Transverse colon (tissue), 4 donors: Measurements from ENCODE around the gene TAS2R38. TPM values are rescaled to one million over a fixed set of nuclear protein-coding genes. Genes with fewer than 3 reads are reported as not detected.

ENCODE experiments used
- DNase-seq: peaks from one replicate; pipeline ENCODE4 v3.0.0-alpha.2; 2019
- H3K27ac ChIP-seq, 4 donors: fragments of 200-600 bp; sonication (generic); 2 replicates each; pipeline ENCODE4 v1.5.1; 2016 to 2018; ENCODE audit warnings: inconsistent platforms in 4 of 4
- H3K27me3 ChIP-seq: fragments of 200-600 bp; sonication (generic); 2 replicates; pipeline ENCODE4 v1.5.1; 2017; ENCODE audit warnings: inconsistent platforms
- H3K36me3 ChIP-seq, 4 donors: fragments of 200-600 bp; sonication (generic); 2 replicates each; pipeline ENCODE4 v1.5.1; 2017 to 2019; ENCODE audit warnings: inconsistent platforms in 4 of 4
- H3K4me1 ChIP-seq, 4 donors: fragments of 200-600 bp; sonication (generic); 2 replicates each; pipeline ENCODE4 v1.5.1; 2017 to 2020; ENCODE audit warnings: inconsistent platforms in 4 of 4
- H3K4me3 ChIP-seq, 4 donors: fragments of 200-600 bp; sonication (generic); 1 replicate in 1 of 4; 2 replicates in 3 of 4; pipeline versions ENCODE4 v1.5.1 to v1.6.1; 2017 to 2019; ENCODE audit warnings: inconsistent platforms in 4 of 4
- H3K9me3 ChIP-seq, 2 donors: fragments of 200-600 bp; sonication (generic); 2 replicates each; pipeline ENCODE4 v1.5.1; 2017 to 2019; ENCODE audit warnings: inconsistent platforms in 2 of 2
- EP300 ChIP-seq: sonication (generic); formaldehyde crosslinking; IDR thresholded peaks from one replicate; pipeline ENCODE4 v1.6.1; 2017; ENCODE audit warnings: antibody characterized with exemption, low read depth
- POLR2A ChIP-seq: fragments of 450-650 bp; IDR thresholded peaks from one replicate; pipeline ENCODE4 v1.6.1; 2016; ENCODE audit warnings: antibody characterized with exemption, mild to moderate bottlenecking, moderate library complexity
- POLR2AphosphoS5 ChIP-seq, 3 donors: sonication (generic); formaldehyde crosslinking; IDR thresholded peaks; one replicate each; pipeline ENCODE4 v1.6.1; 2016; ENCODE audit warnings: antibody characterized with exemption in 3 of 3
- WGBS, 2 donors: methylation state at CpG; one replicate each; pipeline ENCODE4 v1.1.5; 2018; ENCODE audit warnings: low coverage in 1 of 2; 5-methylcytosine and 5-hydroxymethylcytosine counted together
- in situ Hi-C, 4 donors: fragments of 200-750 bp; cut with MboI; loops; one replicate each; pipeline versions ENCODE4 v1.15.0 to v1.15.1; 2017; ENCODE audit warnings: low sequenced_read_pairs in 3 of 4, low pct_ligation_motif_present in 1 of 4, low pct_unique_long_range_greater_than_20kb in 1 of 4
- intact Hi-C: fragments of 100-400 bp; cut with DNase I; formaldehyde crosslinking; loops from one replicate; pipeline ENCODE4 v1.15.1; 2023; ENCODE audit warnings: low total_unique reads
- total RNA-seq, 4 donors: library from RNA; depleted of rRNA; stranded (reverse); fragments of >200 nt; gene quantifications; one replicate each; pipeline ENCODE4 v1.1.0, GENCODE V29; 2016
- TF ChIP-seq, protein P1 (sequence below), 5 experiments: fragments of 200-600 bp in 3 of 5; fragments of 450-650 bp in 2 of 5; sonication (generic) in 3 of 5; IDR thresholded peaks; 1 replicate in 2 of 5; 2 replicates in 3 of 5; pipeline ENCODE4 v1.5.1; 2016 to 2017; ENCODE audit warnings: antibody characterized with exemption in 5 of 5, inconsistent platforms in 3 of 5, mild to moderate bottlenecking in 2 of 5, moderate library complexity in 1 of 5

The TAS2R38 gene
- total RNA-seq, 4 donors from 2014 or later: not detected

DNA sequence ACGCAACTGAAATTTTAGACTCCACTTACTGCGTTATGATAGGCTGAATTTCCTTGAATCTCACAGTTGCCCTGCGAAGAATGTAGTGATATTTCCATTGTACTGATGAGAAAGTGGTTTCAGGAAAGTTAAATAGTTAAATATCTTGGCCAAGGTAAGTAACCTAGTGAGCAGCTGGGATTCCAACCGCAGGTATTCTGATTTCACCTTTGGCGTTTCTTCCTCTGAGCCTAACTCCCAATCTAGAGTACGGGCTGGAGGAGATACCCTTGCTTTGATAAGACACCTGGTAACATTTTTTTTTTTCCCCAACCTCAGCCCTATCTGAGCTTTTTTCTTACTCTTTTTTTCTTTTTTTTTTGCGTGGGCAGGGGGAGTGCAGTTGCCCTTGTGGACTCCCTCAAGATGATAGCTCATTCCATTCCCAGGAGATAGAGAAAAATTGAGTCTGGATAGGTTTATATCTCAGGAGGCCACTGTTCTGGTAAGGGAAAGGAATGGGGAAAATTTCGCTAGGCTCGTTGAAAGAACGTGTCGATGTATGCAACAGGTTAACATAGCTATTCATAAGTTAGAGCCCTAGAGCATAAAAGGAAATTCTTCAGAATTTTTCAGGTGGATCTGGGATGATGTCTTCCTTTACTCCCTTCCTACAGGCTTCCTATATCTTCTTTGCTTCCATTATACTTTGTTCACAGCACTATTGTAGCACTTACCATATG is 3.1 kb upstream of the TAS2R38 start:
- TF ChIP-seq POLR2A: no peak
- TF ChIP-seq, protein P1, sequence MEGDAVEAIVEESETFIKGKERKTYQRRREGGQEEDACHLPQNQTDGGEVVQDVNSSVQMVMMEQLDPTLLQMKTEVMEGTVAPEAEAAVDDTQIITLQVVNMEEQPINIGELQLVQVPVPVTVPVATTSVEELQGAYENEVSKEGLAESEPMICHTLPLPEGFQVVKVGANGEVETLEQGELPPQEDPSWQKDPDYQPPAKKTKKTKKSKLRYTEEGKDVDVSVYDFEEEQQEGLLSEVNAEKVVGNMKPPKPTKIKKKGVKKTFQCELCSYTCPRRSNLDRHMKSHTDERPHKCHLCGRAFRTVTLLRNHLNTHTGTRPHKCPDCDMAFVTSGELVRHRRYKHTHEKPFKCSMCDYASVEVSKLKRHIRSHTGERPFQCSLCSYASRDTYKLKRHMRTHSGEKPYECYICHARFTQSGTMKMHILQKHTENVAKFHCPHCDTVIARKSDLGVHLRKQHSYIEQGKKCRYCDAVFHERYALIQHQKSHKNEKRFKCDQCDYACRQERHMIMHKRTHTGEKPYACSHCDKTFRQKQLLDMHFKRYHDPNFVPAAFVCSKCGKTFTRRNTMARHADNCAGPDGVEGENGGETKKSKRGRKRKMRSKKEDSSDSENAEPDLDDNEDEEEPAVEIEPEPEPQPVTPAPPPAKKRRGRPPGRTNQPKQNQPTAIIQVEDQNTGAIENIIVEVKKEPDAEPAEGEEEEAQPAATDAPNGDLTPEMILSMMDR (IDR thresholded peaks at IDR 0.05): peak in 1 of 5 experiments; percentile 0
- intact Hi-C loops (no loop called here), in situ Hi-C loops (loop anchor here in 2 of 4 donors (10.0 kb wide), 1 partner anchor 208 kb away; no protein-coding TSS in a partner anchor)
- Histone ChIP-seq H3K4me1 (peaks cover 0 to 6% (median 0%) of the 10 kb centered on the region in 4 donors), H3K9me3 (no peaks in the 10 kb centered on the region), H3K36me3 (no peaks in the 10 kb centered on the region), H3K27ac (no peak overlapping the region), H3K4me3 (no peak overlapping the region), H3K27me3 (no peaks in the 10 kb centered on the region)
- no peak for DNase-seq
- 47 to 92% methylated on average over 2 to 11 of the region's 11 CpGs for WGBS, 2 donors

DNA sequence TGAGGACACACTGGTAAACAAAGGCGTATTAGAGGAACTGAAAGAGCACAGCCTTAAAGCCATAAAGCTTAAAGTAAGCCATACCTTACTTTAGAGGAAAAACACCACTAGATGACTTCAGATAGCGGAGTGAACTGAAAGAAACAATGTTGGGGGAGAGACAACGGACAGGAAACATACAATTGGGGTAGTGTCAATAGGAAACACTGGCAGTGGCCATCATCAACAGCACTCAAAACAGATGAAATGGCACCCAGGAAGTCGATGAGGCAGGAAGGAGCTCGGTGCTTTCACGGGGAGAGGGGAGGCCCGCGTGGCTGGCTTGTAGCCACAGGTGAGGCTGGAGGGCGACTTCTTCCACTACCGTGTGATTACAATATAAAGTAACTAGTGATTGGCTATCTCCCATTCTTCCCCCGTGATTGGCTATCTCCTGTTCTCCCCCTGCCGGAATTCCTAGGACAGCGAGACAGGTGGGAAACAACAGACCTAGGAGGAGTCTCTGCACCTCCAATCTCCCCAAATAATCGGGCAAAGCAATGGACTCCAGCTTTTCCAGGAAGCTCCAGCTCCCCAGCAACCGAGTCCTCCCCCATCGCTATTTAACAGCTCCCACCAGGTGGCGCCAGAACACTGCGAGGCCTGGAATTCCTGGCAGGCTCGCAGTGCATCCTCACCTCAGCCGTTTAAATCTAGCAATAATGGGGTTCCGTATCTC is 2.4 kb upstream of the TAS2R38 start:
- Histone ChIP-seq H3K36me3 (no peaks in the 10 kb centered on the region), H3K4me1 (peaks cover 0 to 6% (median 0%) of the 10 kb centered on the region in 4 donors), H3K4me3 (peak overlapping the region in 3 of 4 donors; percentile 5 to 40 (median 16)), H3K9me3 (no peaks in the 10 kb centered on the region), H3K27me3 (no peaks in the 10 kb centered on the region), H3K27ac (no peak overlapping the region)
- WGBS, 2 donors: 10 to 12% methylated on average over 8 to 21 of the region's 21 CpGs
- peak; percentile 83 for DNase-seq
- no peak for TF ChIP-seq POLR2AphosphoS5 (IDR thresholded peaks at IDR 0.05)
- TF ChIP-seq, protein P1 (IDR thresholded peaks at IDR 0.05): peak; percentile 59 to 86 (median 77)
- TF ChIP-seq EP300: no peak
- no peak for TF ChIP-seq POLR2A
- in situ Hi-C loops: loop anchor here in 2 of 4 donors (10.0 kb wide), 1 partner anchor 209 kb away; no protein-coding TSS in a partner anchor
- intact Hi-C loops: no loop called here

DNA sequence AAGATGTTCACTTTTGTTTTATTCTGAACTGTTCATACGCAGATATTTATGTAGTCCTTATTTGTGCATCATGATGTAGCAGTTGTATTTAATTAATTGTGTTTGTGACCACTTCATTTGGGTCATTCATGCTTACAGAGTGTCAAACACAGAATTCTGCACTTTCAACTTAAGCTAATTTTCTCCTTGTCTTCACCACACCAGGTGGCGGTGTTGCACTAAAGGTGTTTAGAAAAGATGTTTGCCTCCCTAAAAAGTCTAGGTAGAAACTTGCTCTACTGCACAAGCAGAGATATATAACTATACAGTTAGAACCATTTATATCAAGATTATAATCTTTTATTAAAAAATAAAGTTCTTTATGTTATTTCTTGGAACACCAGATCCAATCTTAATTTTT is 1.3 kb upstream of the TAS2R38 start:
- in situ Hi-C loops (loop anchor here in 3 of 4 donors (10.0 to 25.0 kb wide), 2 partner anchors 210 to 212 kb away; no protein-coding TSS in a partner anchor), intact Hi-C loops (no loop called here)
- Histone ChIP-seq H3K27ac (no peak overlapping the region), H3K36me3 (no peaks in the 10 kb centered on the region), H3K27me3 (no peaks in the 10 kb centered on the region), H3K4me3 (no peak overlapping the region), H3K9me3 (no peaks in the 10 kb centered on the region), H3K4me1 (peaks cover 0 to 6% (median 0%) of the 10 kb centered on the region in 4 donors)
- DNase-seq: peak; percentile 34
- WGBS, 2 donors: 56 to 65% methylated on average over 1 to 2 of the region's 2 CpGs
- TF ChIP-seq POLR2A: no peak
- TF ChIP-seq, protein P1 (IDR thresholded peaks at IDR 0.05): peak; percentile 27 to 50 (median 38)

DNA sequence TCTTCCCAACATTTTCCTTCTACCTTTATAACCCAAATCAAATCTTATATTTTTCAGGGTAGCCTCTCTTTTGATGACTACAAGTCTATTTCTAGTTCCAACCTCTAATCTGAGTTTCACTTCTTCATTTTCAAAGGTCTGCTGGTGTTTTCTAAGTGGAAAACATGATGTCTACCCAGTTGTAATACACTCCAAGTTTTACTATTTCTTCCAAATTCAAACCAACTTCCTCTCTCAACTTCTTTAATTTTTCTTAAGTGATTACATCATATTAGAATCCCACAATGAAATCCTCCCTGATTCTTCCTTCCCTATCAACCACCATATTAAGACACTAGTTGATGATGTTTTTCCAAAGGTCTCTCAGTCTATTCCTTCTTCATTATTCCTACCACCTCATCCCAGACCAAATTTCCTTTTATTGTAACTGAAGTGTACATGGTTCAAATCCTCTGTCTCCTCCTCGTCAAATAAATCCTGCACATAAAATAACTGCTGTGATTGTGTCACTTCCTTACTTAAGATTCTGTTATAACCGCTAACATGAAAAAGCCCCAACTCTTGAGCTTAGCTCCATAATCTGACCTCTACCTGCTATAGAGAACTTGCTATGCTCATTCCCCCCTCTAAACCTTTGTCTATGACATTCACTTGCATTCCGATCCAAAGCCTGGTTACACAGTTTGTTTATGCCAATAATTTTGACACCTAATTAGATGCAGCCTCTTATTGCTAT is 12.7 kb downstream of the TAS2R38 start:
- 85 to 88% methylated on average over 3 of the region's 3 CpGs for WGBS, 2 donors

More for the DNA sequence above, 12.7 kb downstream of the TAS2R38 start:
- H3K27ac ChIP-seq: no peak overlapping the region
- TF ChIP-seq, protein P1 (IDR thresholded peaks at IDR 0.05): no peak
- TF ChIP-seq POLR2AphosphoS5 (IDR thresholded peaks at IDR 0.05) (no peak), POLR2A (no peak), EP300 (no peak)
- no peak for DNase-seq
- H3K36me3 ChIP-seq: no peaks in the 10 kb centered on the region
- no peak overlapping the region for H3K4me3 ChIP-seq
- no peaks in the 10 kb centered on the region for H3K27me3 ChIP-seq
- in situ Hi-C loops (loop anchor here in 1 of 4 donors (25.0 kb wide), 1 partner anchor 226 kb away; no protein-coding TSS in a partner anchor), intact Hi-C loops (no loop called here)
- no peaks in the 10 kb centered on the region for H3K4me1 ChIP-seq
- no peaks in the 10 kb centered on the region for H3K9me3 ChIP-seq
